ENCODE data around the gene PALLD. TPM values are rescaled to one million over a fixed set of nuclear protein-coding genes. Genes with fewer than 3 reads are reported as not detected.

PALLD gene
- total and polyA plus RNA-seq, 2 of the 13 experiments (the other 11 are each of a cell fraction or from before 2014, with no cell fraction given): 0.50 to 1.5 TPM

DNA sequence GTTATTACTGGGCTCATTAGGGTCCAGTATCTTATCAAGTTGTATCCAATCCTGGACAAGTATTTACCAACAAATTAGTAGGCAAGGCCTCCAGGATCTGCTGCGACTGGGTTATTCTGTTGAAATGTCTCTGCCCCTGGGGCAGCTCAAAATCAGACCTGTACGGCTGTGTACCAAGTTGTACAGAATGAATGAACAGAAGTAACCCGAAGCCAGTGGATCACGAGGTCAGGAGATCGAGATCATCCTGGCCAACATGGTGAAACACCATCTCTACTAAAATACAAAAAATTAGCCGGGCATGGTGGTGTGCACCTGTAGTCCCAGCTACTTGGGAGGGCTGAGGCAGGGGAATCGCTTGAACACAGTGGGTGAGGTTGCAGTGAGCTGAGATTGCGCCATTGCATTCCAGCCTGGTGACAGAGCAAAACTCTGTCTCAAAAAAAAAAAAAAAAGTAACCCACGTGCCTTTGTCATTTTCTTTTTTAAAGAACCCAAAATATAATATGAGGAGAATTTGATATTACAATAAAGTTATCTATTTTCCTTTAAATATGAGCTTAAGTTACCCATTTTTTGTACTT, 385.9 kb downstream of the PALLD start (continued):
- TF ChIP-seq ARNT2 (CRISPR knock-in tag; IDR thresholded peaks at IDR 0.05; ENCODE audit: low read depth) (no peak), TEAD2 (CRISPR knock-in tag; IDR thresholded peaks at IDR 0.05) (no peak), HHEX (CRISPR knock-in tag; IDR thresholded peaks at IDR 0.05) (no peak), SP5 (CRISPR knock-in tag; IDR thresholded peaks at IDR 0.05; ENCODE audit: borderline replicate concordance, low read depth) (no peak), FOSL2 (CRISPR knock-in tag; IDR thresholded peaks at IDR 0.05) (peak; percentile 72), SRSF1 (optimal IDR thresholded peaks at IDR 0.05; ENCODE audit: low read depth, low read length) (no peak), ZFX (CRISPR knock-in tag; IDR thresholded peaks at IDR 0.05; ENCODE audit: low read depth) (no peak), ZNF431 (CRISPR knock-in tag; IDR thresholded peaks at IDR 0.05; ENCODE audit: borderline replicate concordance, low read depth) (no peak), BATF2 (CRISPR knock-in tag; IDR thresholded peaks at IDR 0.05) (no peak), PHF20 (CRISPR knock-in tag; IDR thresholded peaks at IDR 0.05) (no peak), HOXD1 (CRISPR knock-in tag; IDR thresholded peaks at IDR 0.05) (no peak), PAWR (CRISPR knock-in tag; IDR thresholded peaks at IDR 0.05; ENCODE audit: borderline replicate concordance) (no peak), ZNF501 (CRISPR knock-in tag; IDR thresholded peaks at IDR 0.05) (no peak), ZNF432 (CRISPR knock-in tag; IDR thresholded peaks at IDR 0.05; ENCODE audit: borderline replicate concordance) (no peak), ZNF816 (CRISPR knock-in tag; IDR thresholded peaks at IDR 0.05; ENCODE audit: borderline replicate concordance) (no peak), CEBPB (IDR thresholded peaks at IDR 0.05; ENCODE audit: borderline replicate concordance, low read depth, low read length) (peak; percentile 70), ZMYM3 (CRISPR knock-in tag; IDR thresholded peaks at IDR 0.05) (peak; percentile 47; the same call in 1 of the 2 replicates), ZNF510 (CRISPR knock-in tag; IDR thresholded peaks at IDR 0.05; ENCODE audit: low read depth) (no peak), TEAD3 (CRISPR knock-in tag; optimal IDR thresholded peaks at IDR 0.05; ENCODE audit: borderline replicate concordance) (peak; percentile 53), ZNF460 (CRISPR knock-in tag; IDR thresholded peaks at IDR 0.05; ENCODE audit: borderline replicate concordance) (peak; percentile 95), SRSF4 (IDR thresholded peaks at IDR 0.05; ENCODE audit: low read depth, low read length, poor library complexity, severe bottlenecking) (no peak)
- TF ChIP-seq, protein P1, sequence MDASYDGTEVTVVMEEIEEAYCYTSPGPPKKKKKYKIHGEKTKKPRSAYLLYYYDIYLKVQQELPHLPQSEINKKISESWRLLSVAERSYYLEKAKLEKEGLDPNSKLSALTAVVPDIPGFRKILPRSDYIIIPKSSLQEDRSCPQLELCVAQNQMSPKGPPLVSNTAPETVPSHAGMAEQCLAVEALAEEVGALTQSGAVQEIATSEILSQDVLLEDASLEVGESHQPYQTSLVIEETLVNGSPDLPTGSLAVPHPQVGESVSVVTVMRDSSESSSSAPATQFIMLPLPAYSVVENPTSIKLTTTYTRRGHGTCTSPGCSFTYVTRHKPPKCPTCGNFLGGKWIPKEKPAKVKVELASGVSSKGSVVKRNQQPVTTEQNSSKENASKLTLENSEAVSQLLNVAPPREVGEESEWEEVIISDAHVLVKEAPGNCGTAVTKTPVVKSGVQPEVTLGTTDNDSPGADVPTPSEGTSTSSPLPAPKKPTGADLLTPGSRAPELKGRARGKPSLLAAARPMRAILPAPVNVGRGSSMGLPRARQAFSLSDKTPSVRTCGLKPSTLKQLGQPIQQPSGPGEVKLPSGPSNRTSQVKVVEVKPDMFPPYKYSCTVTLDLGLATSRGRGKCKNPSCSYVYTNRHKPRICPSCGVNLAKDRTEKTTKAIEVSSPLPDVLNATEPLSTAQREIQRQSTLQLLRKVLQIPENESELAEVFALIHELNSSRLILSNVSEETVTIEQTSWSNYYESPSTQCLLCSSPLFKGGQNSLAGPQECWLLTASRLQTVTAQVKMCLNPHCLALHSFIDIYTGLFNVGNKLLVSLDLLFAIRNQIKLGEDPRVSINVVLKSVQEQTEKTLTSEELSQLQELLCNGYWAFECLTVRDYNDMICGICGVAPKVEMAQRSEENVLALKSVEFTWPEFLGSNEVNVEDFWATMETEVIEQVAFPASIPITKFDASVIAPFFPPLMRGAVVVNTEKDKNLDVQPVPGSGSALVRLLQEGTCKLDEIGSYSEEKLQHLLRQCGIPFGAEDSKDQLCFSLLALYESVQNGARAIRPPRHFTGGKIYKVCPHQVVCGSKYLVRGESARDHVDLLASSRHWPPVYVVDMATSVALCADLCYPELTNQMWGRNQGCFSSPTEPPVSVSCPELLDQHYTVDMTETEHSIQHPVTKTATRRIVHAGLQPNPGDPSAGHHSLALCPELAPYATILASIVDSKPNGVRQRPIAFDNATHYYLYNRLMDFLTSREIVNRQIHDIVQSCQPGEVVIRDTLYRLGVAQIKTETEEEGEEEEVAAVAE (CRISPR knock-in tag; IDR thresholded peaks at IDR 0.05; ENCODE audit: borderline replicate concordance): no peak
- TF ChIP-seq, protein P2, sequence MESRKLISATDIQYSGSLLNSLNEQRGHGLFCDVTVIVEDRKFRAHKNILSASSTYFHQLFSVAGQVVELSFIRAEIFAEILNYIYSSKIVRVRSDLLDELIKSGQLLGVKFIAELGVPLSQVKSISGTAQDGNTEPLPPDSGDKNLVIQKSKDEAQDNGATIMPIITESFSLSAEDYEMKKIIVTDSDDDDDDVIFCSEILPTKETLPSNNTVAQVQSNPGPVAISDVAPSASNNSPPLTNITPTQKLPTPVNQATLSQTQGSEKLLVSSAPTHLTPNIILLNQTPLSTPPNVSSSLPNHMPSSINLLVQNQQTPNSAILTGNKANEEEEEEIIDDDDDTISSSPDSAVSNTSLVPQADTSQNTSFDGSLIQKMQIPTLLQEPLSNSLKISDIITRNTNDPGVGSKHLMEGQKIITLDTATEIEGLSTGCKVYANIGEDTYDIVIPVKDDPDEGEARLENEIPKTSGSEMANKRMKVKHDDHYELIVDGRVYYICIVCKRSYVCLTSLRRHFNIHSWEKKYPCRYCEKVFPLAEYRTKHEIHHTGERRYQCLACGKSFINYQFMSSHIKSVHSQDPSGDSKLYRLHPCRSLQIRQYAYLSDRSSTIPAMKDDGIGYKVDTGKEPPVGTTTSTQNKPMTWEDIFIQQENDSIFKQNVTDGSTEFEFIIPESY (CRISPR knock-in tag; IDR thresholded peaks at IDR 0.05): peak; percentile 61; the same call in 1 of the 2 replicates
- TF ChIP-seq, protein P3, sequence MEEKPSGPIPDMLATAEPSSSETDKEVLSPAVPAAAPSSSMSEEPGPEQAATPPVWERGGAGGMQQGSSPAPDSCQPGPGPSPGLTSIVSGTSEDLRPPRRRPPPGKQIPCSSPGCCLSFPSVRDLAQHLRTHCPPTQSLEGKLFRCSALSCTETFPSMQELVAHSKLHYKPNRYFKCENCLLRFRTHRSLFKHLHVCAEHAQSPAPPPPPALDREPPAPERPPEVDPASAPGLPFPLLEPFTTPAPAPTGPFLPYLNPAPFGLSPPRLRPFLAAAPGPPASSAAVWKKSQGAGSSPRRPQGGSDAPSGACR (CRISPR knock-in tag; IDR thresholded peaks at IDR 0.05): no peak
